ENCODE measurements around the gene NANOS2. TPM values are rescaled to one million over a fixed set of nuclear protein-coding genes. Genes with fewer than 3 reads are reported as not detected.

Gene NANOS2
- total and polyA plus RNA-seq, 2 of the 13 experiments (the other 11 are each of a cell fraction or from before 2014, with no cell fraction given) = not detected

DNA sequence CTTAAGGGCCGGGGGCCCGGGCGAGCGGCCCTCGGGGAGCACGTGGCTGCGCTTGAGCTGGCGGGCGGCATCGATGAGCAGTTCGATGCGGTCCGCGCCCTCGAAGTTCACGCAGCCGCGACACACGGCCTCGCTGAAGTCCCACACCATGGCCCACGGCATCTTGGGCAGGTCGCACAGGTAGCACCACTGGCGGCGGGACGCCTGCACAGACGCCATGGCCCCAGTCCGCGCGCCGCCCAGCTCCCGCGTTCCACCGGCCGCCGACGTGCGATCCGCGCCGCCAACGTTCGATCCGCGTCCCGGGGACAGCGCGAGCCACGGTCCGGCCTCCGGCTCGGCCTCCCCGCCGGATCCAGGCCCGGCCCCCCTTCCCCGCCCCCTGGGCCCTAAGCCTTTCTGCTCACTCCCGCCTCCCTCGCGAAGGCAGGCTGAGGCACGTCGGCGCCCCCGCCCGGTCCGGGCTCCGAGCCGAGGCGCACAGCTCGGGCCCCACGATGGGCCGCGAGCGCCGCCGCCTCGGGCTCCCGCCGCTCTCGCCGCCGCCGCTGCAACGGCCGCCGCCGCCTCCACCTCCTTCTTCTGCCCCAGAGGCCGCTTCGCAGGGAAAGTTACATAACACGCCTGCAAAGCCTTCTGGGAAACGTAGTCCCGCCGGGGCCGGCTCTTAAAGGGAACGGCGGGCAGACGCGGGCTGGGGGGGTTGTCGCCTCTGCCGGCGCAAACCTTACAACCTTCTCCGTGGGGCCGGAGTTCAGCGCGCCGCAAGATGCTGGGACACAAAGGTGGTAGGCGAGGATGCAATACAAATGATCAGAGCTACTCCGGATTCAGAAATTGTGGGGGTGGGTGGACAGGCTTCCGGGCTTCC, 28.8 kb downstream of the NANOS2 start, which contains the start of gene IRF2BP1 (continued):
- TF ChIP-seq, protein P1, sequence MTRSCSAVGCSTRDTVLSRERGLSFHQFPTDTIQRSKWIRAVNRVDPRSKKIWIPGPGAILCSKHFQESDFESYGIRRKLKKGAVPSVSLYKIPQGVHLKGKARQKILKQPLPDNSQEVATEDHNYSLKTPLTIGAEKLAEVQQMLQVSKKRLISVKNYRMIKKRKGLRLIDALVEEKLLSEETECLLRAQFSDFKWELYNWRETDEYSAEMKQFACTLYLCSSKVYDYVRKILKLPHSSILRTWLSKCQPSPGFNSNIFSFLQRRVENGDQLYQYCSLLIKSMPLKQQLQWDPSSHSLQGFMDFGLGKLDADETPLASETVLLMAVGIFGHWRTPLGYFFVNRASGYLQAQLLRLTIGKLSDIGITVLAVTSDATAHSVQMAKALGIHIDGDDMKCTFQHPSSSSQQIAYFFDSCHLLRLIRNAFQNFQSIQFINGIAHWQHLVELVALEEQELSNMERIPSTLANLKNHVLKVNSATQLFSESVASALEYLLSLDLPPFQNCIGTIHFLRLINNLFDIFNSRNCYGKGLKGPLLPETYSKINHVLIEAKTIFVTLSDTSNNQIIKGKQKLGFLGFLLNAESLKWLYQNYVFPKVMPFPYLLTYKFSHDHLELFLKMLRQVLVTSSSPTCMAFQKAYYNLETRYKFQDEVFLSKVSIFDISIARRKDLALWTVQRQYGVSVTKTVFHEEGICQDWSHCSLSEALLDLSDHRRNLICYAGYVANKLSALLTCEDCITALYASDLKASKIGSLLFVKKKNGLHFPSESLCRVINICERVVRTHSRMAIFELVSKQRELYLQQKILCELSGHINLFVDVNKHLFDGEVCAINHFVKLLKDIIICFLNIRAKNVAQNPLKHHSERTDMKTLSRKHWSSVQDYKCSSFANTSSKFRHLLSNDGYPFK (CRISPR knock-in tag; IDR thresholded peaks at IDR 0.05; ENCODE audit: borderline replicate concordance) = no peak
- TF ChIP-seq BCL6 (CRISPR knock-in tag; IDR thresholded peaks at IDR 0.05) (0 out of 2 replicates have a peak, but pooled peaks have one; percentile 9), TOPORS (CRISPR knock-in tag; IDR thresholded peaks at IDR 0.05) (peak; percentile 10; the same call in 1 of the 2 replicates), SRY (CRISPR knock-in tag; IDR thresholded peaks at IDR 0.05) (0 out of 2 replicates have a peak, but pooled peaks have one; percentile 63), TGIF2 (CRISPR knock-in tag; IDR thresholded peaks at IDR 0.05) (peak; percentile 68; the same call in 1 of the 2 replicates), RNF2 (conservative IDR thresholded peaks at IDR 0.05; ENCODE audit: low read depth) (peak; percentile 60; the same call in 1 of the 2 replicates), ELF3 (CRISPR knock-in tag; IDR thresholded peaks at IDR 0.05) (peak; percentile 65; the same call in 1 of the 2 replicates), TMF1 (CRISPR knock-in tag; IDR thresholded peaks at IDR 0.05; ENCODE audit: low read depth) (no peak), FIP1L1 (IDR thresholded peaks at IDR 0.05; ENCODE audit: borderline replicate concordance, insufficient read depth, low read depth, low read length) (peak; percentile 31; the same call in 1 of the 2 replicates), MED1 (CRISPR knock-in tag; IDR thresholded peaks at IDR 0.05) (peak; percentile 35; the same call in 1 of the 2 replicates), SAP130 (CRISPR knock-in tag; IDR thresholded peaks at IDR 0.05; ENCODE audit: low read depth) (peak; percentile 38), SKI (IDR thresholded peaks at IDR 0.05; ENCODE audit: partially characterized antibody) (peak; percentile 78), SALL2 (CRISPR knock-in tag; IDR thresholded peaks at IDR 0.05) (peak; percentile 23; the same call in 1 of the 2 replicates), YY1 (IDR thresholded peaks at IDR 0.05; ENCODE audit: insufficient read depth, insufficient replicate concordance, low read depth, low read length) (peak; percentile 75), AGO2 (optimal IDR thresholded peaks at IDR 0.05; ENCODE audit: low read depth, low read length) (peak; percentile 12), MTERF4 (CRISPR knock-in tag; IDR thresholded peaks at IDR 0.05) (0 out of 2 replicates have a peak, but pooled peaks have one; percentile 71), ZFX (CRISPR knock-in tag; IDR thresholded peaks at IDR 0.05; ENCODE audit: low read depth) (peak; percentile 85), ZNF564 (CRISPR knock-in tag; IDR thresholded peaks at IDR 0.05) (no peak), NPAS2 (CRISPR knock-in tag; IDR thresholded peaks at IDR 0.05; ENCODE audit: borderline replicate concordance) (no peak), ZNF749 (CRISPR knock-in tag; IDR thresholded peaks at IDR 0.05; ENCODE audit: borderline replicate concordance) (peak; percentile 33; the same call in 1 of the 2 replicates), SRSF1 (optimal IDR thresholded peaks at IDR 0.05; ENCODE audit: low read depth, low read length) (no peak), HOXA9 (CRISPR knock-in tag; IDR thresholded peaks at IDR 0.05; ENCODE audit: borderline replicate concordance) (peak; percentile 36; the same call in 1 of the 2 replicates), AKAP8 (CRISPR knock-in tag; IDR thresholded peaks at IDR 0.05) (peak; percentile 40; the same call in 1 of the 2 replicates), U2AF1 (optimal IDR thresholded peaks at IDR 0.05; ENCODE audit: low read depth, low read length) (no peak), SPEN (CRISPR knock-in tag; IDR thresholded peaks at IDR 0.05; ENCODE audit: low read depth) (peak; percentile 30; the same call in 1 of the 2 replicates)
- TF ChIP-seq, protein P2, sequence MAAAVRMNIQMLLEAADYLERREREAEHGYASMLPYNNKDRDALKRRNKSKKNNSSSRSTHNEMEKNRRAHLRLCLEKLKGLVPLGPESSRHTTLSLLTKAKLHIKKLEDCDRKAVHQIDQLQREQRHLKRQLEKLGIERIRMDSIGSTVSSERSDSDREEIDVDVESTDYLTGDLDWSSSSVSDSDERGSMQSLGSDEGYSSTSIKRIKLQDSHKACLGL (CRISPR knock-in tag; IDR thresholded peaks at IDR 0.05) = peak; percentile 63

Measured in HepG2 (cell line).